Fibroblast of villous mesenchyme (primary cell): ENCODE measurements around the gene ALDH6A1. TPM values are rescaled to one million over a fixed set of nuclear protein-coding genes. Genes with fewer than 3 reads are reported as not detected.

Experiments used
- DNase-seq: peaks from one replicate; pipeline ENCODE4 v3.0.0-alpha.2; 2010; ENCODE audit warnings: low read depth
- H3K4me3 ChIP-seq: 2 replicates; pipeline ENCODE4 v1.5.1; 2011; ENCODE audit warnings: low read depth, mild to moderate bottlenecking, low read length
- CTCF ChIP-seq: IDR thresholded peaks from 2 replicates; pipeline ENCODE4 v1.5.1; 2012; ENCODE audit warnings: low read depth, mild to moderate bottlenecking, low read length; ENCODE audit not compliant: insufficient read depth
- total RNA-seq: library from RNA; depleted of rRNA; stranded (reverse); fragments of >200 nt; gene quantifications from 2 replicates; pipeline ENCODE4 v1.2.3, GENCODE V29; 2012

Gene ALDH6A1
- total RNA-seq, 1 donor = 16.0 TPM

DNA sequence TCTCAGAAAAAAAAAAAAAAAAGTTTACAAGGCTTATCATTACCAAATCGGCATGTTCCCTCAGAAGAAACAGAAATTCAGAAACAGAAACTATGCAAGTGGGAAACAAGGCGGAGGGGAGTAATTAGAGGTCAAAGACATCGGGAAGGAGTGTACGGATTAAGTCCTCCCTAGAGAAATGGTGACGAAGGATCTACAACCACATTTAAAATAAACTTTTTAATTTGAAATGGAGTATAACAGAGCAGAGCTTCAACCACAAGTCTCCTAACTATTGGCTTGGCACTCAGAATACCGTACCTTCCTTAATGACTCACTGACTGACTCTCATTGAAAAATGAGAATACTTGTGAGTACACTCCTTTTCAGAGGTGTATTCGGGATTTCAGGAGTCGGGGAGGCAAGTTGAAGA is 66.1 kb downstream of the ALDH6A1 start:
- H3K4me3 ChIP-seq = peak overlapping the region; percentile 87
- no peak for TF ChIP-seq CTCF
- DNase-seq = peak; percentile 70

DNA sequence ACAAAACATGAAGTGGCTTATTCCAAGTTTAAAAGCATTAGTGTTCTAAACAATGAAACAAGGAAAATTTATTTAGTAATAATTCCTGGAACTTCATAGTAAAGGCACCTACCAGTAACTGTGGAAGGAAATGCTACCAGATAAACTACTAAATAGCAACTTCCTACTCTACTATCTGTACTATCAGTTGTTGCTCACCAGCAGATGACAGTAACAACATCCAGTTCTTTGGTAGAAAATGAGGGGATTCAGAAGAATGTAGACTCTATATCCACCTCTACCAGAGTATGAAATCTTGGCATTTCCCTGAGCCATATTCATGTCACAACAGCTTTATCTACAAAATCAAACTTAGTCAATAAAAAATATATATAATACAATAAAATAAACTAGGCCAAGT is 68.3 kb downstream of the ALDH6A1 start:
- peak; percentile 9 for DNase-seq
- TF ChIP-seq CTCF = no peak

DNA sequence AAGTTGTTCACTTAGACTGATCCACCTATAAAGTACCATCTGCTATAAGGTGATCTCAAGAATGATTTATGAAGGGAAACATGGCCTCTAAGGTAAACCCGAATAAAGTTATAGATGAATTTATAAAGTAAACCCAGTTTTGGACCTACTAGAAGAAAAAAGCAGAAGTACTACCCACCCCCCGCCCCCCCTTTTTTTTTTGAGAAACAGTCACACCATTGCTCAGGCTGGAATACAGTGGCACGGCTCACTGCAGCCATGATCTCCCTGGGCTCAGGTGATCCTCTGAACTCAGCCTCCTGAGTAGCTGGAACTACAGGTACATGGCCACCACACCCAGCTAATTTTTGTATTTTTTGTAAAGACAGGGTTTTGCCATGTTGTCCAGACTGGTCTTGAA is 69.1 kb downstream of the ALDH6A1 start:
- H3K4me3 ChIP-seq = no peak overlapping the region
- TF ChIP-seq CTCF = no peak
- no peak for DNase-seq

More for the DNA sequence above, 68.3 kb downstream of the ALDH6A1 start:
- H3K4me3 ChIP-seq = no peak overlapping the region

- no peak for TF ChIP-seq CTCF
- DNase-seq = peak; percentile 42
- H3K4me3 ChIP-seq = no peak overlapping the region
Measured at GRCh38 chr14:74014299-74014698, 70.0 kb downstream of the ALDH6A1 start.

- TF ChIP-seq CTCF = no peak
- H3K4me3 ChIP-seq = no peak overlapping the region
- no peak for DNase-seq
Measured at GRCh38 chr14:74008843-74009499, 75.3 kb downstream of the ALDH6A1 start.

Other genes starting within 250 kb of the ALDH6A1 start
- 4.8 and 5.6 TPM in 2 replicates for gene PTGR2, start 232.6 kb downstream of the ALDH6A1 start, total RNA-seq
- 80.5 and 102 TPM in 2 replicates for gene ZNF410, start 197.6 kb downstream of the ALDH6A1 start, total RNA-seq
- 3.2 and 5.2 TPM in 2 replicates for gene FAM161B, start 134.4 kb downstream of the ALDH6A1 start, total RNA-seq
- gene COQ6, start 134.2 kb downstream of the ALDH6A1 start, total RNA-seq = 16.4 and 20.3 TPM in 2 replicates
- 13.0 and 13.2 TPM in 2 replicates for gene ENTPD5, start 65.2 kb downstream of the ALDH6A1 start, total RNA-seq
- gene BBOF1, start 65.1 kb downstream of the ALDH6A1 start, total RNA-seq = 8.2 and 11.9 TPM in 2 replicates
- gene LIN52, start 503 bp upstream of the ALDH6A1 start, total RNA-seq = 10.0 and 11.2 TPM in 2 replicates
- gene VSX2, start 155.0 kb upstream of the ALDH6A1 start, total RNA-seq = not detected in 2 replicates
- gene ABCD4, start 218.5 kb upstream of the ALDH6A1 start, total RNA-seq = 25.0 and 27.7 TPM in 2 replicates